ENCODE measurements around the gene AFF3.
"Not testable (repeated sequence)": the region's sequence is repeated elsewhere in the genome, so short reads cannot be mapped to it uniquely, and the experiment has no call there.

The AFF3 gene

GRCh38 chr2:99957332-99958133, 184.9 kb downstream of the AFF3 start:
- TF ChIP-seq CTCF (IDR thresholded peaks at IDR 0.05; ENCODE audit: low read depth, low read length): no peak
- H3K4me3 ChIP-seq (ENCODE audit: low read depth, low read length): no peak overlapping the region
- H3K4me1 ChIP-seq: no peaks in the 10 kb centered on the region
- no peaks in the 10 kb centered on the region for H3K36me3 ChIP-seq
- no peak for DNase-seq
- no peaks in the 10 kb centered on the region for H3K9me3 ChIP-seq
- H3K27me3 ChIP-seq: no peaks in the 10 kb centered on the region

- no peak for DNase-seq
- TF ChIP-seq CTCF (IDR thresholded peaks at IDR 0.05; ENCODE audit: low read depth, low read length): no peak
- H3K4me3 ChIP-seq (ENCODE audit: low read depth, low read length): no peak overlapping the region
- no peaks in the 10 kb centered on the region for H3K27me3 ChIP-seq
- no peaks in the 10 kb centered on the region for H3K4me1 ChIP-seq
- no peaks in the 10 kb centered on the region for H3K36me3 ChIP-seq
- H3K9me3 ChIP-seq: no peaks in the 10 kb centered on the region
Measured at GRCh38 chr2:99956232-99957030, 186.0 kb downstream of the AFF3 start.

- H3K4me1 ChIP-seq: no peaks in the 10 kb centered on the region
- TF ChIP-seq CTCF (IDR thresholded peaks at IDR 0.05; ENCODE audit: low read depth, low read length): no peak
- H3K36me3 ChIP-seq: no peaks in the 10 kb centered on the region
- no peak overlapping the region for H3K4me3 ChIP-seq (ENCODE audit: low read depth, low read length)
- no peaks in the 10 kb centered on the region for H3K9me3 ChIP-seq
- no peak for DNase-seq
- H3K27me3 ChIP-seq: no peaks in the 10 kb centered on the region
Measured at GRCh38 chr2:99953750-99954149, 188.6 kb downstream of the AFF3 start.

DNA sequence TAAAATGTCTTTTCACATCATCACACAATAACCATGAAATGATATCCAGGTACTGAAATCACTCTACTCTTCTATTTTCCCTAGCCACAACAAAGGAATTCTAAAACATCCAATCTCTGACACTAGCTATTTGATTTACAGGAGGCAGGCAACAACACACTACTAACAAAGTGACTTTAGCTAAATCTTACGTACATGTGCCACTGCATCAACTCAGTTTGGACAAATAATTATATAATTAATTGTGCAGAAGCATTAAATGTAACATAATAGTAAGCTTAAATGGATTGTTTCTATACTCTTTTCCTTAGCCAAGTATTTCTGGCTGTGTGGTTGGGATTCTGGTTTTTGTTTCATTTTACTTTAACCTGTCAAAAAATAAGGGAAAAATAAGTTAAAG, 192.4 kb downstream of the AFF3 start:
- DNase-seq: no peak
- Histone ChIP-seq H3K4me1 (no peaks in the 10 kb centered on the region), H3K27me3 (no peaks in the 10 kb centered on the region), H3K9me3 (no peaks in the 10 kb centered on the region), H3K36me3 (no peaks in the 10 kb centered on the region), H3K4me3 (ENCODE audit: low read depth, low read length) (no peak overlapping the region)
- no peak for TF ChIP-seq CTCF (IDR thresholded peaks at IDR 0.05; ENCODE audit: low read depth, low read length)

DNA sequence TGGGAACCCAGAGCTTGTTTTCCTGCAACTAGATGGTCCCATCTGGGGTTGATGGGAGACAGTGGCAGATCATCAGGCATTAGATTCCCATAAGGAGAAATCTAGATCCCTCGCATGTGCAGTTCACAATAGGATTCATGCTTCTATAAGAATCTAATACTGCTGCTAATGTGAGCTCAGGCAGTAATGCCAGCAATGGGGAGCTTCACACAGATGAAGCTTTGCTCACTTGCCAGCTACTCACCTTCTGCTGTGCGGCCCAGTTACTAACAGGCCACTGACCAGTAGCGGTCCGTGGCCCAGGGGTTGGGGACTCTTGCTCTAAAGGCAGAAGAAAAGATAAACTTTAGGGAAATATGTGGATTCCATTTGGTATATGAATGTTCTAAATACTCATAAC, 192.9 kb downstream of the AFF3 start:
- TF ChIP-seq CTCF (IDR thresholded peaks at IDR 0.05; ENCODE audit: low read depth, low read length): no peak
- Histone ChIP-seq H3K36me3 (no peaks in the 10 kb centered on the region), H3K4me1 (no peaks in the 10 kb centered on the region), H3K27me3 (no peaks in the 10 kb centered on the region), H3K4me3 (ENCODE audit: low read depth, low read length) (no peak overlapping the region), H3K9me3 (no peaks in the 10 kb centered on the region)
- no peak for DNase-seq

DNA sequence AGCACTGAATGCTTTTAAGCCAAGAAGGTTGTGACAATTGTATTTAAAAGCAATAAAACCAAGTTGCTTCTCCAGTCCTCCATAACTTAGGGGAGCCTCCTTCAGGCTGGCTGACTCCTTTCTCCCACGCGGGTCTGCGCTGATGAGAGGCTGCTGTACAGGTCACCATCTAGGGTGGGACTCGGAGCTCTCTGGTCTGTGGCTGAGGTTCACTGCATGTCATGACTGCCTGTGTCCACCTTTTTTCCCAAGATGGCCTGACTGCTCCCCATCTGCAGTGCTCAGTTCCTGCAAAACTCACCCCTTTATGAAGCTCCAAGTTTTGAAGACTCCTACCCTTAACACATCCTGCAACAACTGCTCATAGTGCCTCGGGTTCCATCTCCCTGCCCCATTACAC, 194.4 kb downstream of the AFF3 start:
- Histone ChIP-seq H3K27me3 (no peaks in the 10 kb centered on the region), H3K4me3 (ENCODE audit: low read depth, low read length) (no peak overlapping the region), H3K9me3 (no peaks in the 10 kb centered on the region), H3K36me3 (no peaks in the 10 kb centered on the region), H3K4me1 (no peaks in the 10 kb centered on the region)
- no peak for TF ChIP-seq CTCF (IDR thresholded peaks at IDR 0.05; ENCODE audit: low read depth, low read length)
- DNase-seq: no peak

DNA sequence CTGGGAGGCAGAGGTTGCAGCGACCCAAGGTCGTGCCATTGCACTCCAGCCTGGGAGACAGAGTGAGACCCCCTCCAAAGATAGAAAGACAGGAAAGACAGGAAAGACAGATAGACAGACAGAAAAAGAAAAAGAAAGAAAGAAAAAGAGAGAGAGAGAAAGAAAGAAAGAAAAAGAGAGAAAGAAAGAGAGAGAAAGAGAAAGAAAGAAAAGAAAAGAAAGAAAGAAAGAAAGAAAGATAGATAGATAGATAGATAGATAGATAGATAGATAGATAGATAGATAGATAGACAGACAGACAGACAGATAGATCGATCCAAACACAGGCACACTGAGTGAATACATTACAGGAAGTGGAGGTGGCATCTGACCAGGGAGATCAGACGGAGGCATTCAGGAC, 195.0 kb downstream of the AFF3 start:
- not testable (repeated sequence) for H3K9me3 ChIP-seq; H3K36me3 ChIP-seq; DNase-seq; H3K27me3 ChIP-seq; H3K4me1 ChIP-seq; H3K4me3 ChIP-seq (ENCODE audit: low read depth, low read length)
